GM12892 (cell line): ENCODE data around the gene GNPTAB.

Experiments used
- POLR2A ChIP-seq: IDR thresholded peaks from 2 replicates; pipeline ENCODE4 v1.6.1; 2011; ENCODE audit warnings: low read depth, low read length, control low read depth
- POLR2AphosphoS5 ChIP-seq: IDR thresholded peaks from 2 replicates; pipeline ENCODE4 v1.6.1; 2011; ENCODE audit warnings: low read depth, low read length, control low read depth
- TAF1 ChIP-seq: IDR thresholded peaks from 2 replicates; pipeline ENCODE4 v1.6.1; 2011; ENCODE audit warnings: low read depth, mild to moderate bottlenecking, control low read depth, low read length, borderline replicate concordance

GRCh38 chr12:101732318-101732717, 98.4 kb downstream of the GNPTAB start:
- TF ChIP-seq POLR2AphosphoS5: no peak
- TF ChIP-seq POLR2A: no peak
- no peak for TF ChIP-seq TAF1
